Spleen (tissue), 11 donors: Measurements from ENCODE around the gene SFXN3. TPM values are rescaled to one million over a fixed set of nuclear protein-coding genes. Genes with fewer than 3 reads are reported as not detected.

Experiments used
- DNase-seq: peaks from one replicate; pipeline ENCODE4 v3.0.0-alpha.2; 2020
- H3K27ac ChIP-seq, 8 donors: fragments of 200-600 bp; sonication (generic) in 7 of 8; 1 replicate in 4 of 8; 2 replicates in 4 of 8; pipeline versions ENCODE4 v1.5.0 to v1.8.0; 2016 to 2021; ENCODE audit warnings: inconsistent platforms in 4 of 8, mild to moderate bottlenecking in 4 of 8, moderate library complexity in 1 of 8
- H3K27me3 ChIP-seq, 7 donors: fragments of 200-600 bp; sonication (generic) in 6 of 7; replicated peaks in 1 of 7; 1 replicate in 4 of 7; 2 replicates in 3 of 7; pipeline versions ENCODE4 v1.5.0 to v1.8.0; 2016 to 2021; ENCODE audit warnings: inconsistent platforms in 3 of 7, mild to moderate bottlenecking in 1 of 7
- H3K36me3 ChIP-seq, 6 donors: fragments of 200-600 bp; sonication (generic) in 5 of 6; 1 replicate in 4 of 6; 2 replicates in 2 of 6; pipeline versions ENCODE4 v1.5.0 to v1.8.0; 2016 to 2021; ENCODE audit warnings: inconsistent platforms in 2 of 6
- H3K4me1 ChIP-seq, 6 donors: fragments of 200-600 bp; sonication (generic) in 5 of 6; 1 replicate in 3 of 6; 2 replicates in 3 of 6; pipeline versions ENCODE4 v1.5.0 to v1.8.0; 2016 to 2021; ENCODE audit warnings: inconsistent platforms in 3 of 6
- H3K4me3 ChIP-seq, 8 donors: fragments of 200-600 bp; sonication (generic) in 7 of 8; 1 replicate in 4 of 8; 2 replicates in 4 of 8; pipeline versions ENCODE4 v1.5.0 to v1.8.0; 2016 to 2021; ENCODE audit warnings: inconsistent platforms in 4 of 8, mild to moderate bottlenecking in 4 of 8, moderate library complexity in 2 of 8
- H3K9me3 ChIP-seq, 8 donors: fragments of 200-600 bp; sonication (generic) in 7 of 8; 1 replicate in 4 of 8; 2 replicates in 4 of 8; pipeline versions ENCODE4 v1.5.0 to v1.8.0; 2016 to 2021; ENCODE audit warnings: inconsistent platforms in 4 of 8
- CTCF ChIP-seq, 11 experiments: fragments of 200-600 bp in 7 of 11; fragments of 450-650 bp in 4 of 11; sonication (generic) in 4 of 11; IDR thresholded peaks in 8 of 11; conservative IDR thresholded peaks in 3 of 11; 1 replicate in 7 of 11; 2 replicates in 4 of 11; pipeline versions ENCODE4 v1.4.0 to v1.8.0; 2016 to 2021; ENCODE audit warnings: antibody characterized with exemption in 11 of 11, inconsistent platforms in 4 of 11, mild to moderate bottlenecking in 1 of 11
- POLR2A ChIP-seq, 3 donors: fragments of 450-650 bp; IDR thresholded peaks; one replicate each; pipeline ENCODE4 v1.5.1; 2017; ENCODE audit warnings: antibody characterized with exemption in 3 of 3, mild to moderate bottlenecking in 1 of 3
- POLR2AphosphoS5 ChIP-seq, 3 donors: sonication (generic); formaldehyde crosslinking; IDR thresholded peaks; one replicate each; pipeline ENCODE4 v1.5.1; 2017; ENCODE audit warnings: antibody characterized with exemption in 3 of 3
- WGBS, 5 donors: extraction: QIAGEN DNeasy Blood & Tissue Kit in 3 of 5; methylation state at CpG; one replicate each; pipeline versions ENCODE4 v1.1.5 to v1.1.7; 2013 to 2018; 5-methylcytosine and 5-hydroxymethylcytosine counted together
- intact Hi-C: fragments of 100-400 bp; cut with DNase I; formaldehyde crosslinking; loops from one replicate; pipeline ENCODE4 v1.15.0; 2023; ENCODE audit warnings: low total_unique reads
- polyA plus RNA-seq, 3 donors: library from polyadenylated mRNA; stranded (reverse); fragments of 200-250 nt; gene quantifications; one replicate each; pipeline ENCODE4 v1.2.1, GENCODE V29; 2013
- total RNA-seq, 7 donors: library from RNA; depleted of rRNA in 3 of 7; stranded (reverse); fragments of >200 nt in 3 of 7; fragmentation: NEBNext Ultra II Directional in 4 of 7; extraction: Animal tissue kit (Norgen Biotek cat#: 25700) in 4 of 7; gene quantifications; one replicate each; pipeline versions ENCODE4 v1.1.0 to v1.2.1, GENCODE V29; 2016 to 2021
- donor health status: healthy with polysubstance abuse.
- donor health status: DM: no; HTN: no; CAD: no; lungs with moderate emphysema.
- donor health status: DM: no; HTN: no; CAD: no.
- donor health status: Bipolar disorder and iron deficiency.
- donor health status: healthy.
- donor health status: DM: no; HTN: no; CAD: no.
- donor health status: DM: yes; HTN: yes; CAD: no.

Gene SFXN3
- total and polyA plus RNA-seq, 10 donors: 7.9 to 70.0 (median 38.5) TPM

DNA sequence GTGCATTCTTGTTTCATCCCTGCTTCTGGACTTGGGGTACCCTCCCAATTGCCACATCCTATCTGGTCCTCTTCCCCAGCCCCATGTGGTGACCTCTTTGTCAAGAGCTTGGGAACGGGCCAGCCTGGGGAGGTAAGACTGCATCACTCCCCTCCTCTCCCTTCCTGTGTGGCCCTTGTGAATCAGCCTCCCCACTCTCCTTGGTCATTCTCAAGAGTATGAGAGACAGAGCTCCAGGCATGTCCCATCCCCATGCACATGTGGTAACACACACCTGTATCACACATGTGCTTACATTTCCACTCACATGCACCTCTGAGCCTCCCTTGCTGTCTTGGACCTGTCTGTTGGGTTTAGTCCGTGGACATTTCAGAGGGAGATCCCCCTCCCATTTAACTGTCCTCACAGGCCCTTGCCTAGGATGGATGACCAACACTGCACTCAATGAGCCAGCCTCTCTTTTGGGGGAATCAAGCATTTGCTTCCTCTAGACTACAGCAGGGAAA lies 46.3 kb upstream of the SFXN3 start:
- no peak overlapping the region for H3K4me3 ChIP-seq
- WGBS, 5 donors: 68 to 86% (median 83%) methylated on average over 2 of the region's 2 CpGs
- H3K36me3 ChIP-seq: peaks cover 0 to 77% (median 24%) of the 10 kb centered on the region in 6 donors
- H3K4me1 ChIP-seq: peaks cover 12 to 44% (median 37%) of the 10 kb centered on the region in 6 donors
- intact Hi-C loops: no loop called here
- no peak for TF ChIP-seq POLR2A (IDR thresholded peaks at IDR 0.05)
- no peak for TF ChIP-seq POLR2AphosphoS5 (IDR thresholded peaks at IDR 0.05)
- no peak for TF ChIP-seq CTCF (IDR thresholded peaks at IDR 0.05 in 8 of 11, conservative IDR thresholded peaks at IDR 0.05 in 3 of 11)
- H3K27me3 ChIP-seq: no peaks in the 10 kb centered on the region
- H3K27ac ChIP-seq: no peak overlapping the region
- peak; percentile 16 for DNase-seq
- no peaks in the 10 kb centered on the region for H3K9me3 ChIP-seq

- DNase-seq: peak; percentile 27
- peaks cover 0 to 77% (median 22%) of the 10 kb centered on the region in 6 donors for H3K36me3 ChIP-seq
- H3K9me3 ChIP-seq: no peaks in the 10 kb centered on the region
- H3K4me1 ChIP-seq: peaks cover 12 to 50% (median 39%) of the 10 kb centered on the region in 6 donors
- TF ChIP-seq POLR2A (IDR thresholded peaks at IDR 0.05) (no peak), CTCF (IDR thresholded peaks at IDR 0.05 in 8 of 11, conservative IDR thresholded peaks at IDR 0.05 in 3 of 11) (no peak), POLR2AphosphoS5 (IDR thresholded peaks at IDR 0.05) (no peak)
- no peak overlapping the region for H3K27ac ChIP-seq
- no peak overlapping the region for H3K4me3 ChIP-seq
- 72 to 85% (median 73%) methylated on average over 5 of the region's 5 CpGs for WGBS, 5 donors
- intact Hi-C loops: no loop called here
- no peaks in the 10 kb centered on the region for H3K27me3 ChIP-seq
Measured at GRCh38 chr10:100985336-100985735, 45.7 kb upstream of the SFXN3 start.

- peak overlapping the region; percentile 74 to 99 (median 94) for H3K4me3 ChIP-seq
- WGBS, 5 donors: 27 to 50% (median 29%) methylated on average over 8 to 17 of the region's 17 CpGs
- H3K9me3 ChIP-seq: no peaks in the 10 kb centered on the region
- peak overlapping the region in 4 of 8 donors; percentile 76 to 89 (median 81) for H3K27ac ChIP-seq
- TF ChIP-seq POLR2AphosphoS5 (IDR thresholded peaks at IDR 0.05) (no peak), POLR2A (IDR thresholded peaks at IDR 0.05) (no peak), CTCF (IDR thresholded peaks at IDR 0.05 in 8 of 11, conservative IDR thresholded peaks at IDR 0.05 in 3 of 11) (no peak)
- peaks cover 12 to 55% (median 39%) of the 10 kb centered on the region in 6 donors for H3K4me1 ChIP-seq
- H3K27me3 ChIP-seq: no peaks in the 10 kb centered on the region
- intact Hi-C loops: no loop called here
- DNase-seq: no peak
- peaks cover 0 to 77% (median 27%) of the 10 kb centered on the region in 6 donors for H3K36me3 ChIP-seq
Measured at GRCh38 chr10:100986623-100986951, 44.4 kb upstream of the SFXN3 start.

- no peak for TF ChIP-seq CTCF (IDR thresholded peaks at IDR 0.05 in 8 of 11, conservative IDR thresholded peaks at IDR 0.05 in 3 of 11)
- TF ChIP-seq POLR2A (IDR thresholded peaks at IDR 0.05): no peak
- TF ChIP-seq POLR2AphosphoS5 (IDR thresholded peaks at IDR 0.05): peak; percentile 92 to 93 (median 93)
- intact Hi-C loops: no loop called here
- peak; percentile 95 for DNase-seq
Measured at GRCh38 chr10:100986952-100987684, 43.9 kb upstream of the SFXN3 start, which contains the start of the genes MRPL43 and TWNK. Gene MRPL43 (minus strand): TSS chr10:100987497. CDS start chr10:100987443, 54 bp downstream. Gene TWNK (plus strand): TSS chr10:100987543. CDS start chr10:100988211, 668 bp downstream.

More at GRCh38 chr10:100986952-100987684, 43.9 kb upstream of the SFXN3 start, which contains the start of the genes MRPL43 and TWNK:
- Histone ChIP-seq H3K4me3 (peak within 1 kb of the TSS; percentile 74 to 99 (median 94)), H3K9me3 (no peaks in the 10 kb centered on the region), H3K4me1 (peaks cover 12 to 55% (median 39%) of the 10 kb centered on the region in 6 donors), H3K36me3 (peaks cover 0 to 77% (median 28%) of the 10 kb centered on the region in 6 donors), H3K27me3 (no peaks in the 10 kb centered on the region), H3K27ac (peak within 1 kb of the TSS; percentile 65 to 89 (median 79))
- WGBS, 5 donors: 1 to 4% (median 1%) methylated on average over 23 to 75 of the region's 75 CpGs
